GM12864 (cell line): ENCODE data around the gene MACROH2A1.

Experiments
- DNase-seq: peaks from one replicate; pipeline ENCODE4 v3.0.0-alpha.2; 2011; ENCODE audit warnings: low read depth
- H3K4me3 ChIP-seq: 2 replicates; pipeline ENCODE4 v1.5.1; 2011; ENCODE audit warnings: mild to moderate bottlenecking, low read depth, low read length, control low read depth
- CTCF ChIP-seq: IDR thresholded peaks from 2 replicates; pipeline ENCODE4 v1.5.1; 2011; ENCODE audit warnings: low read depth, mild to moderate bottlenecking, moderate library complexity, low read length, control low read depth, inconsistent platforms; ENCODE audit errors: missing control alignments

MACROH2A1 gene

GRCh38 chr5:135349886-135350285 lies 49.1 kb downstream of the MACROH2A1 start:
- H3K4me3 ChIP-seq, result no peak overlapping the region
- TF ChIP-seq CTCF, result no peak
- DNase-seq, result no peak

GRCh38 chr5:135349451-135349850 lies 49.6 kb downstream of the MACROH2A1 start:
- no peak for DNase-seq
- no peak for TF ChIP-seq CTCF

GRCh38 chr5:135348918-135349317 lies 50.1 kb downstream of the MACROH2A1 start:
- DNase-seq, result no peak

More at GRCh38 chr5:135349451-135349850, 49.6 kb downstream of the MACROH2A1 start:
- H3K4me3 ChIP-seq, result no peak overlapping the region

GRCh38 chr5:135347392-135347791 lies 51.6 kb downstream of the MACROH2A1 start:
- no peak for TF ChIP-seq CTCF
- no peak overlapping the region for H3K4me3 ChIP-seq

More at GRCh38 chr5:135348918-135349317, 50.1 kb downstream of the MACROH2A1 start:
- no peak overlapping the region for H3K4me3 ChIP-seq
- TF ChIP-seq CTCF, result no peak

GRCh38 chr5:135345956-135346731 lies 52.9 kb downstream of the MACROH2A1 start:
- DNase-seq, result no peak
- no peak for TF ChIP-seq CTCF
- H3K4me3 ChIP-seq, result no peak overlapping the region

More at GRCh38 chr5:135347392-135347791, 51.6 kb downstream of the MACROH2A1 start:
- DNase-seq, result no peak

GRCh38 chr5:135344349-135344748 lies 54.7 kb downstream of the MACROH2A1 start:
- no peak for DNase-seq
- TF ChIP-seq CTCF, result no peak
- H3K4me3 ChIP-seq, result no peak overlapping the region

- TF ChIP-seq CTCF, result no peak
- no peak for DNase-seq
Observed at GRCh38 chr5:135343413-135343812, 55.6 kb downstream of the MACROH2A1 start.

More at GRCh38 chr5:135343413-135343812, 55.6 kb downstream of the MACROH2A1 start:
- H3K4me3 ChIP-seq, result no peak overlapping the region
